Stimulated activated CD8-positive, alpha-beta memory T cell treated with anti-CD3 and anti-CD28 coated beads, Interleukin-12 subunit alpha, Interleukin-12 subunit beta, amount 100 ng/mL, for 4 hours (primary cell): ENCODE measurements around the gene ABCA10.

ENCODE experiments used
- DNase-seq: peaks from one replicate; pipeline ENCODE4 v3.0.0-alpha.2; 2020; ENCODE audit warnings: low read depth

The ABCA10 gene

GRCh38 chr17:69103557-69104233, 124.9 kb downstream of the ABCA10 start:
- no peak for DNase-seq

- no peak for DNase-seq
Observed at GRCh38 chr17:69098625-69099024, 130.0 kb downstream of the ABCA10 start.
